Endothelial cell of umbilical vein (primary cell): ENCODE data around the gene AXDND1.

Experiments
- EZH2 ChIP-seq: IDR thresholded peaks from 2 replicates; pipeline ENCODE4 v1.6.1; 2012; ENCODE audit warnings: borderline replicate concordance, low read depth, mild to moderate bottlenecking, moderate library complexity, low read length, inconsistent platforms; ENCODE audit not compliant: severe bottlenecking
- POLR2A ChIP-seq: IDR thresholded peaks from 2 replicates; pipeline ENCODE4 v1.6.1; 2012; ENCODE audit warnings: low read depth, mild to moderate bottlenecking, control low read depth, low read length
- TF ChIP-seq, protein P1 (sequence below), 2 donors: IDR thresholded peaks; 1 replicate in 1 of 2; 2 replicates in 1 of 2; pipeline ENCODE4 v1.5.1; 2011; ENCODE audit warnings: low read length in 2 of 2, mild to moderate bottlenecking in 2 of 2, moderate library complexity in 2 of 2, control low read depth in 1 of 2, inconsistent platforms in 1 of 2, low read depth in 1 of 2; ENCODE audit not compliant: insufficient read depth in 1 of 2; ENCODE audit errors: extremely low read depth in 1 of 2

DNA sequence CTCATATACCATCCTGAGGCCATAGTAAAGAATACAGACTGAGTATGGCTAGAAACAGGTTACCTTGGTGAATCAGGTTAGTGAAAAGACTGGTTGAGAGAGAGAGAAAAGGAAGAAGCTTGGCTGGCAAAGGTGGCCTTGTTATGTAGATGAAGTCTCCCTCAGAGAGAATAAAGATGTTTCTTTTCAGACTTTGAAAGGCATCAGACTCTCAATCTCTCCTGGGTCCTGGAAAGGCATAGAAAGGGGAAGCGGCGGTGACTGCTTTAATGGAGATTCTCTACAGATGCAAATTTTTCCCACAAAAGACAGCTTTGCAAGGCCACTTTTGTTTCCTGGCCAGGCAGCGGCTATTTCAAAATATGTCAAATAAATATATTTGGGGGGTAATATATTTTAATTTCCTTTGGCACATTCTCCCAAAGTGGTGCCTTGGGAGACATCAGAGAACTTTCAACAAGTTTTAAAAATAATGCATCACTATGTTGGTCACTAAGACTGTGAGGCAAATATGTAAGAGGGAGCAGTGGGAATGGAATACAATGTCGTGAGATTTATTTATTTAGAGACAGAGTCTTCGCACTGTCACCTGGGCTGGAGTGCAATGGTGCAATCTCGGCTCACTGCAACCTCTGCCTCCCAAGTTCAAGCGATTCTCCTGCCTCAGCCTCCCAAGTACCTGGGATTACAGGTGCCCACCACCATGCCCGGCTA lies 163.9 kb downstream of the AXDND1 start:
- TF ChIP-seq, protein P1, sequence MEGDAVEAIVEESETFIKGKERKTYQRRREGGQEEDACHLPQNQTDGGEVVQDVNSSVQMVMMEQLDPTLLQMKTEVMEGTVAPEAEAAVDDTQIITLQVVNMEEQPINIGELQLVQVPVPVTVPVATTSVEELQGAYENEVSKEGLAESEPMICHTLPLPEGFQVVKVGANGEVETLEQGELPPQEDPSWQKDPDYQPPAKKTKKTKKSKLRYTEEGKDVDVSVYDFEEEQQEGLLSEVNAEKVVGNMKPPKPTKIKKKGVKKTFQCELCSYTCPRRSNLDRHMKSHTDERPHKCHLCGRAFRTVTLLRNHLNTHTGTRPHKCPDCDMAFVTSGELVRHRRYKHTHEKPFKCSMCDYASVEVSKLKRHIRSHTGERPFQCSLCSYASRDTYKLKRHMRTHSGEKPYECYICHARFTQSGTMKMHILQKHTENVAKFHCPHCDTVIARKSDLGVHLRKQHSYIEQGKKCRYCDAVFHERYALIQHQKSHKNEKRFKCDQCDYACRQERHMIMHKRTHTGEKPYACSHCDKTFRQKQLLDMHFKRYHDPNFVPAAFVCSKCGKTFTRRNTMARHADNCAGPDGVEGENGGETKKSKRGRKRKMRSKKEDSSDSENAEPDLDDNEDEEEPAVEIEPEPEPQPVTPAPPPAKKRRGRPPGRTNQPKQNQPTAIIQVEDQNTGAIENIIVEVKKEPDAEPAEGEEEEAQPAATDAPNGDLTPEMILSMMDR (IDR thresholded peaks at IDR 0.05; ENCODE audit: extremely low read depth in 1 of 2, insufficient read depth in 1 of 2, low read depth in 1 of 2, low read length in 2 of 2): no peak
- no peak for TF ChIP-seq POLR2A
- TF ChIP-seq EZH2: no peak
